AG04450 (cell line): ENCODE results near the gene B9D1. TPM values are rescaled to one million over a fixed set of nuclear protein-coding genes. Genes with fewer than 3 reads are reported as not detected.

Experiments used
- CTCF ChIA-PET: fragments of 300-600, 350-600 bp; formaldehyde crosslinking; extraction: SDS; loops from one replicate; lab custom pipeline; 2022; ENCODE audit warnings: antibody characterized with exemption, inconsistent platforms; lab: Charles Lee
- POLR2A ChIA-PET: fragments of 350-600 bp; formaldehyde crosslinking; extraction: SDS; loops from one replicate; lab custom pipeline; 2021; ENCODE audit warnings: antibody characterized with exemption, inconsistent platforms; lab: Yijun Ruan, JAX
- DNase-seq: peaks from one replicate; pipeline ENCODE4 v3.0.0-alpha.2; 2011; ENCODE audit warnings: low read depth, low spot score
- H3K27ac ChIP-seq: one replicate; pipeline ENCODE4 v1.5.1; 2012; ENCODE audit warnings: low read depth, low read length, control low read depth
- H3K27me3 ChIP-seq: one replicate; pipeline ENCODE4 v1.6.0; 2012; ENCODE audit warnings: low read length; ENCODE audit not compliant: control insufficient read depth, insufficient read depth
- H3K4me3 ChIP-seq: 2 replicates; pipeline ENCODE4 v1.5.1; 2011; ENCODE audit warnings: mild to moderate bottlenecking, low read depth, low read length, control low read depth
- H3K9me3 ChIP-seq: 2 replicates; pipeline ENCODE4 v1.5.1; 2012; ENCODE audit warnings: low read length; ENCODE audit not compliant: control insufficient read depth, insufficient read depth
- polyA plus RNA-seq: library from polyadenylated mRNA; depleted of rRNA; stranded (reverse); fragments of >200 nt; gene quantifications from 2 replicates; pipeline ENCODE4 v1.2.3, GENCODE V29; 2011
- TF ChIP-seq, protein P1 (sequence below): IDR thresholded peaks from 2 replicates; pipeline ENCODE4 v1.5.1; 2011; ENCODE audit warnings: low read depth, low read length, control low read depth, inconsistent platforms

The B9D1 gene
- polyA plus RNA-seq, 1 experiment, result 35.2 TPM

DNA sequence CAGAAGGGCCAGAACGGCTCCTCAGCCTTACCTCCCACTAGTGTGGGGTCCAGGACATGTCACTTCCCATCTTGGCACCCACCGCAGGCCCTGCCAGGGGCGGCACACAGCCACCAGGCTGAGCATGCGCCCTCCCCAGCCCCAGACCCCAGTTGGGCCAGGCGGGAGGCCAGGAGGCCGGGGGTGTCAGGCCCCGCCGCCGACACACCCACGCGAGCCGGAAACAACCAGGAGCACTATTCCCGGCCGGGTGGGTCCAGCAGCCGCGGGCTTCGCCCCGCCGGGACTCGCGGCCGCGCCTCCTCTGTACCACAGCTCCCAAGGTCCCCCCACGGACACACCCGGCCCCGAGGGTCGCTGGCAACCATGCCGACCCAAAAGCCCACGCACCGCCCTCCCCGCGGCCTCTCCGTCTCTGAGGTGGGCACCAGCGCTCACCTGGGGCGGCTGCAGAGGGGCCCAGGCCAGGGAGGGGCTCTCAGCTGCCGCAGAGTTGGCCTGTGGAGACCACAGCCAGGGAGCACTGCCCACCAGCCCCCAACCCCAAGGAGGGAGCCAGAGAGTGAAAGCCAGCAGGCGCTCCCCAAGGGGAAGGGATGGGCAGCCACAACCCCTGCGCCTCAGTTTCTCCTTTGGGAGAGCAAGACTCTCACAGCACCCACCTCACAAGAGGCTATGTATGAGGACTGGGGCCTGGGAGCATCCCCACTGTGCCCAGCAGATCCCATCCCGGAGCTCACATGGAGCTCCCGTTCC is 18.0 kb downstream of the B9D1 start:
- no peak for DNase-seq
- no peaks in the 10 kb centered on the region; the same call in 1 of the 2 replicates for H3K9me3 ChIP-seq
- POLR2A ChIA-PET, result no interaction called here
- CTCF ChIA-PET, result no interaction called here
- H3K27me3 ChIP-seq, result no peaks in the 10 kb centered on the region
- TF ChIP-seq, protein P1, sequence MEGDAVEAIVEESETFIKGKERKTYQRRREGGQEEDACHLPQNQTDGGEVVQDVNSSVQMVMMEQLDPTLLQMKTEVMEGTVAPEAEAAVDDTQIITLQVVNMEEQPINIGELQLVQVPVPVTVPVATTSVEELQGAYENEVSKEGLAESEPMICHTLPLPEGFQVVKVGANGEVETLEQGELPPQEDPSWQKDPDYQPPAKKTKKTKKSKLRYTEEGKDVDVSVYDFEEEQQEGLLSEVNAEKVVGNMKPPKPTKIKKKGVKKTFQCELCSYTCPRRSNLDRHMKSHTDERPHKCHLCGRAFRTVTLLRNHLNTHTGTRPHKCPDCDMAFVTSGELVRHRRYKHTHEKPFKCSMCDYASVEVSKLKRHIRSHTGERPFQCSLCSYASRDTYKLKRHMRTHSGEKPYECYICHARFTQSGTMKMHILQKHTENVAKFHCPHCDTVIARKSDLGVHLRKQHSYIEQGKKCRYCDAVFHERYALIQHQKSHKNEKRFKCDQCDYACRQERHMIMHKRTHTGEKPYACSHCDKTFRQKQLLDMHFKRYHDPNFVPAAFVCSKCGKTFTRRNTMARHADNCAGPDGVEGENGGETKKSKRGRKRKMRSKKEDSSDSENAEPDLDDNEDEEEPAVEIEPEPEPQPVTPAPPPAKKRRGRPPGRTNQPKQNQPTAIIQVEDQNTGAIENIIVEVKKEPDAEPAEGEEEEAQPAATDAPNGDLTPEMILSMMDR, result no peak
- no peak overlapping the region for H3K27ac ChIP-seq
- H3K4me3 ChIP-seq, result no peak overlapping the region

GRCh38 chr17:19343671-19344151 is 18.8 kb downstream of the B9D1 start:
- Histone ChIP-seq H3K27me3 (no peaks in the 10 kb centered on the region), H3K9me3 (no peaks in the 10 kb centered on the region; the same call in 1 of the 2 replicates), H3K4me3 (no peak overlapping the region), H3K27ac (no peak overlapping the region)
- CTCF ChIA-PET, result no interaction called here
- POLR2A ChIA-PET, result no interaction called here
- TF ChIP-seq, protein P1, result no peak
- DNase-seq, result no peak

GRCh38 chr17:19343256-19343630 is 19.3 kb downstream of the B9D1 start:
- ChIA-PET POLR2A (interaction anchor here (1.2 kb wide), 1 partner anchor 11 kb away, joined by 5 read pairs; no protein-coding TSS in a partner anchor), CTCF (no interaction called here)

GRCh38 chr17:19342611-19343255 is 19.8 kb downstream of the B9D1 start:
- CTCF ChIA-PET, result interaction anchor here (0.7 kb wide), 1 partner anchor 20 kb away, joined by 4 read pairs; the partner anchor contains the start of gene B9D1
- no peak overlapping the region for H3K27ac ChIP-seq
- no peaks in the 10 kb centered on the region; the same call in 1 of the 2 replicates for H3K9me3 ChIP-seq
- H3K4me3 ChIP-seq, result no peak overlapping the region
- DNase-seq, result no peak
- POLR2A ChIA-PET, result interaction anchor here (1.2 kb wide), 1 partner anchor 11 kb away, joined by 5 read pairs; no protein-coding TSS in a partner anchor
- TF ChIP-seq, protein P1, result no peak
- H3K27me3 ChIP-seq, result no peaks in the 10 kb centered on the region

More at GRCh38 chr17:19343256-19343630, 19.3 kb downstream of the B9D1 start:
- TF ChIP-seq, protein P1, result no peak
- no peak overlapping the region for H3K4me3 ChIP-seq
- no peaks in the 10 kb centered on the region; the same call in 1 of the 2 replicates for H3K9me3 ChIP-seq
- H3K27me3 ChIP-seq, result no peaks in the 10 kb centered on the region
- DNase-seq, result no peak
- no peak overlapping the region for H3K27ac ChIP-seq
